Keratinocyte (primary cell): Measurements from ENCODE around the gene RBFOX1. TPM values are rescaled to one million over a fixed set of nuclear protein-coding genes. Genes with fewer than 3 reads are reported as not detected.

Source experiments
- DNase-seq: peaks from one replicate; pipeline ENCODE4 v3.0.0-alpha.2; 2011; ENCODE audit warnings: low read depth, missing footprints, low spot score
- FAIRE-seq: peaks from 2 replicates; lab custom pipeline; 2011; peaks lifted over from hg19 to GRCh38; lab: Jason Lieb, UNC
- H2AFZ ChIP-seq: 2 replicates; pipeline ENCODE4 v1.6.0; 2012; ENCODE audit warnings: low read length, control low read depth, inconsistent platforms; ENCODE audit not compliant: control insufficient read depth
- H3K27ac ChIP-seq: 2 replicates; pipeline ENCODE4 v1.5.1; 2011; ENCODE audit warnings: low read length; ENCODE audit not compliant: control insufficient read depth, insufficient read depth
- H3K27me3 ChIP-seq: 3 replicates; pipeline ENCODE4 v1.6.0; 2011; ENCODE audit warnings: low read length; ENCODE audit not compliant: control insufficient read depth, insufficient read depth; ENCODE audit errors: extremely low read depth
- H3K36me3 ChIP-seq, 2 experiments: 2 replicates in 1 of 2; 3 replicates in 1 of 2; pipeline ENCODE4 v1.5.1; 2011; ENCODE audit warnings: low read length in 2 of 2, mild to moderate bottlenecking in 1 of 2; ENCODE audit not compliant: control insufficient read depth in 2 of 2, insufficient read depth in 2 of 2; ENCODE audit errors: extremely low read depth in 1 of 2
- H3K4me1 ChIP-seq: 3 replicates; pipeline ENCODE4 v1.5.1; 2011; ENCODE audit warnings: low read length; ENCODE audit not compliant: control insufficient read depth, insufficient read depth; ENCODE audit errors: extremely low read depth
- H3K4me2 ChIP-seq: 3 replicates; pipeline ENCODE4 v1.6.0; 2011; ENCODE audit warnings: low read depth, low read length; ENCODE audit not compliant: control insufficient read depth, insufficient read depth; ENCODE audit errors: extremely low read depth
- H3K4me3 ChIP-seq, 3 experiments: fragments of 200-600 bp in 1 of 3; sonication (generic) in 1 of 3; 2 replicates in 2 of 3; 3 replicates in 1 of 3; pipeline ENCODE4 v1.5.1; 2011 to 2016; ENCODE audit warnings: low read length in 3 of 3, mild to moderate bottlenecking in 3 of 3, control low read depth in 2 of 3, inconsistent platforms in 1 of 3, low read depth in 1 of 3, mixed read lengths in 1 of 3, mixed run types in 1 of 3, moderate library complexity in 1 of 3; ENCODE audit not compliant: control insufficient read depth in 2 of 3, insufficient read depth in 2 of 3; ENCODE audit errors: extremely low read depth in 1 of 3
- H3K79me2 ChIP-seq: 2 replicates; pipeline ENCODE4 v1.6.0; 2012; ENCODE audit warnings: low read length; ENCODE audit not compliant: control insufficient read depth, insufficient read depth
- H3K9ac ChIP-seq: 3 replicates; pipeline ENCODE4 v1.6.0; 2011; ENCODE audit warnings: low read length; ENCODE audit not compliant: control insufficient read depth, insufficient read depth; ENCODE audit errors: extremely low read depth
- H3K9me1 ChIP-seq: 3 replicates; pipeline ENCODE4 v1.6.0; 2011; ENCODE audit warnings: low read length; ENCODE audit not compliant: control insufficient read depth, insufficient read depth; ENCODE audit errors: extremely low read depth
- H3K9me3 ChIP-seq: 2 replicates; pipeline ENCODE4 v1.5.1; 2012; ENCODE audit warnings: low read depth, low read length; ENCODE audit not compliant: control insufficient read depth
- H4K20me1 ChIP-seq: 3 replicates; pipeline ENCODE4 v1.6.0; 2011; ENCODE audit warnings: low read length; ENCODE audit not compliant: control insufficient read depth, insufficient read depth; ENCODE audit errors: extremely low read depth
- CTCF ChIP-seq, 3 experiments: IDR thresholded peaks in 1 of 3; conservative IDR thresholded peaks in 1 of 3; optimal IDR thresholded peaks in 1 of 3; 2 replicates in 2 of 3; 3 replicates in 1 of 3; pipeline versions ENCODE3 to v1.5.1; 2011; ENCODE audit warnings: low read length in 3 of 3, mild to moderate bottlenecking in 3 of 3, moderate library complexity in 2 of 3, control low read depth in 1 of 3, inconsistent platforms in 1 of 3; ENCODE audit not compliant: insufficient read depth in 2 of 3; ENCODE audit errors: extremely low read depth in 1 of 3
- EZH2 ChIP-seq: IDR thresholded peaks from one replicate; pipeline ENCODE4 v1.6.1; 2012; ENCODE audit warnings: inconsistent platforms, mild to moderate bottlenecking, low read length, moderate library complexity
- dilution Hi-C: fragments of 300-500 bp; cut with MboI; formaldehyde crosslinking; loops from one replicate; pipeline ENCODE4 v1.7.0; 2020; ENCODE audit warnings: low sequenced_read_pairs; ENCODE audit not compliant: extremely low pct_ligation_motif_present
- polyA plus RNA-seq, 5 experiments: library from polyadenylated mRNA; depleted of rRNA in 3 of 5; stranded (reverse) in 3 of 5; stranded (forward) in 1 of 5; unstranded in 1 of 5; fragments of >200 nt; gene quantifications; 1 replicate in 1 of 5; 2 replicates in 3 of 5; 3 replicates in 1 of 5; pipeline versions ENCODE4 v1.2.1 to v1.2.3, GENCODE V29; 2011 to 2012; ENCODE audit warnings: missing spikeins in 2 of 5, low read depth in 1 of 5, low replicate concordance in 1 of 5

Gene RBFOX1
- polyA plus RNA-seq, 1 donor (not counting 4 experiments of a cell fraction or from before 2014, with no cell fraction given), result not detected

GRCh38 chr16:7504844-7505243 lies 172.2 kb downstream of the RBFOX1 start:
- dilution Hi-C loops, result no loop called here
- H3K27me3 ChIP-seq, result no peaks in the 10 kb centered on the region
- DNase-seq (no peak), FAIRE-seq (no peak)
- TF ChIP-seq EZH2 (no peak), CTCF (optimal IDR thresholded peaks at IDR 0.05 in 1 of 3, IDR thresholded peaks at IDR 0.05 in 1 of 3, conservative IDR thresholded peaks at IDR 0.05 in 1 of 3; ENCODE audit: extremely low read depth in 1 of 3, insufficient read depth in 2 of 3, low read length in 3 of 3) (no peak)
- H3K27ac ChIP-seq, result no peak overlapping the region
- no peaks in the 10 kb centered on the region for H3K36me3 ChIP-seq
- no peaks in the 10 kb centered on the region for H3K9me1 ChIP-seq
- no peak overlapping the region for H2AFZ ChIP-seq
- no peak overlapping the region for H3K4me2 ChIP-seq
- no peaks in the 10 kb centered on the region for H4K20me1 ChIP-seq
- no peak overlapping the region for H3K9ac ChIP-seq
- no peaks in the 10 kb centered on the region for H3K9me3 ChIP-seq
- no peak overlapping the region for H3K4me3 ChIP-seq
- no peaks in the 10 kb centered on the region for H3K79me2 ChIP-seq
- H3K4me1 ChIP-seq, result no peaks in the 10 kb centered on the region

- Histone ChIP-seq H4K20me1 (no peaks in the 10 kb centered on the region), H3K9ac (no peak overlapping the region), H3K27ac (no peak overlapping the region), H3K9me3 (no peaks in the 10 kb centered on the region), H3K79me2 (no peaks in the 10 kb centered on the region), H3K9me1 (no peaks in the 10 kb centered on the region), H3K4me1 (no peaks in the 10 kb centered on the region), H2AFZ (no peak overlapping the region), H3K4me3 (no peak overlapping the region), H3K4me2 (no peak overlapping the region), H3K36me3 (no peaks in the 10 kb centered on the region), H3K27me3 (no peaks in the 10 kb centered on the region)
- DNase-seq (no peak), FAIRE-seq (no peak)
- TF ChIP-seq EZH2 (no peak), CTCF (optimal IDR thresholded peaks at IDR 0.05 in 1 of 3, IDR thresholded peaks at IDR 0.05 in 1 of 3, conservative IDR thresholded peaks at IDR 0.05 in 1 of 3; ENCODE audit: extremely low read depth in 1 of 3, insufficient read depth in 2 of 3, low read length in 3 of 3) (no peak)
- dilution Hi-C loops, result no loop called here
Observed at GRCh38 chr16:7505495-7505894, 172.8 kb downstream of the RBFOX1 start.
